Activated CD8-positive, alpha-beta T cell treated with anti-CD3 and anti-CD28 coated beads for 36 hours (primary cell): ENCODE data around the gene COG2. TPM values are rescaled to one million over a fixed set of nuclear protein-coding genes. Genes with fewer than 3 reads are reported as not detected.

ENCODE experiments used
- ATAC-seq: fragments of 200-7000 bp; cut with Tn5 transposase; one replicate; pipeline ENCODE4 v1.10.0; 2021; ENCODE audit warnings: mild to moderate bottlenecking, moderate library complexity
- CTCF ChIA-PET: fragments of 350-600 bp; sonication (Branson Sonifier 250); formaldehyde crosslinking; loops from one replicate; lab custom pipeline; 2021; ENCODE audit warnings: antibody characterized with exemption; lab: Charles Lee
- POLR2A ChIA-PET: fragments of 350-600 bp; sonication (Branson Sonifier 250); formaldehyde crosslinking; loops from one replicate; lab custom pipeline; 2021; ENCODE audit warnings: antibody characterized with exemption; lab: Charles Lee
- DNase-seq: peaks from one replicate; pipeline ENCODE4 v3.0.0-alpha.2; 2020
- H3K27ac Mint-ChIP-seq: one replicate; pipeline ENCODE4 v1.8.0; 2021; ENCODE audit warnings: mild to moderate bottlenecking, mixed read lengths
- H3K27me3 Mint-ChIP-seq: one replicate; pipeline ENCODE4 v1.8.0; 2021; ENCODE audit warnings: mixed read lengths
- H3K36me3 Mint-ChIP-seq: one replicate; pipeline ENCODE4 v1.8.0; 2021; ENCODE audit warnings: low read depth, mixed read lengths
- H3K4me1 Mint-ChIP-seq: one replicate; pipeline ENCODE4 v1.8.0; 2021; ENCODE audit warnings: low read depth, mixed read lengths
- H3K4me3 Mint-ChIP-seq: one replicate; pipeline ENCODE4 v1.8.0; 2021; ENCODE audit warnings: mild to moderate bottlenecking, moderate library complexity, mixed read lengths
- H3K9me3 Mint-ChIP-seq: one replicate; pipeline ENCODE4 v1.8.0; 2021; ENCODE audit warnings: mixed read lengths
- intact Hi-C: fragments of 100-400 bp; cut with micrococcal nuclease; formaldehyde crosslinking; loops from one replicate; pipeline ENCODE4 v1.10.0; 2022
- total RNA-seq, 2 experiments: library from RNA; stranded (reverse); gene quantifications; one replicate each; pipeline ENCODE4 v1.2.3, GENCODE V29; 2021
- TF ChIP-seq, protein P1 (sequence below): fragments of 200-600 bp; IDR thresholded peaks from one replicate; pipeline ENCODE4 v1.8.0; 2022; ENCODE audit warnings: antibody characterized with exemption, mild to moderate bottlenecking

COG2 gene
- total RNA-seq, 2 experiments from 2014 or later, result 26.1 to 27.6 TPM

- TF ChIP-seq, protein P1, sequence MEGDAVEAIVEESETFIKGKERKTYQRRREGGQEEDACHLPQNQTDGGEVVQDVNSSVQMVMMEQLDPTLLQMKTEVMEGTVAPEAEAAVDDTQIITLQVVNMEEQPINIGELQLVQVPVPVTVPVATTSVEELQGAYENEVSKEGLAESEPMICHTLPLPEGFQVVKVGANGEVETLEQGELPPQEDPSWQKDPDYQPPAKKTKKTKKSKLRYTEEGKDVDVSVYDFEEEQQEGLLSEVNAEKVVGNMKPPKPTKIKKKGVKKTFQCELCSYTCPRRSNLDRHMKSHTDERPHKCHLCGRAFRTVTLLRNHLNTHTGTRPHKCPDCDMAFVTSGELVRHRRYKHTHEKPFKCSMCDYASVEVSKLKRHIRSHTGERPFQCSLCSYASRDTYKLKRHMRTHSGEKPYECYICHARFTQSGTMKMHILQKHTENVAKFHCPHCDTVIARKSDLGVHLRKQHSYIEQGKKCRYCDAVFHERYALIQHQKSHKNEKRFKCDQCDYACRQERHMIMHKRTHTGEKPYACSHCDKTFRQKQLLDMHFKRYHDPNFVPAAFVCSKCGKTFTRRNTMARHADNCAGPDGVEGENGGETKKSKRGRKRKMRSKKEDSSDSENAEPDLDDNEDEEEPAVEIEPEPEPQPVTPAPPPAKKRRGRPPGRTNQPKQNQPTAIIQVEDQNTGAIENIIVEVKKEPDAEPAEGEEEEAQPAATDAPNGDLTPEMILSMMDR, result no peak
- H3K4me3 Mint-ChIP-seq, result no peak overlapping the region
- H3K4me1 Mint-ChIP-seq, result peaks cover 3% of the 10 kb centered on the region
- ATAC-seq, result no peak
- no peak overlapping the region for H3K27ac Mint-ChIP-seq
- intact Hi-C loops, result no loop called here
- H3K9me3 Mint-ChIP-seq, result no peaks in the 10 kb centered on the region
- ChIA-PET CTCF (no interaction called here), POLR2A (no interaction called here)
- peaks cover 8% of the 10 kb centered on the region for H3K27me3 Mint-ChIP-seq
- no peaks in the 10 kb centered on the region for H3K36me3 Mint-ChIP-seq
- no peak for DNase-seq
These were observed 68.2 kb downstream of the COG2 start for GRCh38 chr1:230710543-230710904.

- Mint-ChIP-seq H3K4me1 (peaks cover 3% of the 10 kb centered on the region), H3K9me3 (no peaks in the 10 kb centered on the region), H3K36me3 (no peaks in the 10 kb centered on the region), H3K27me3 (peaks cover 8% of the 10 kb centered on the region), H3K27ac (no peak overlapping the region), H3K4me3 (no peak overlapping the region)
- ChIA-PET CTCF (no interaction called here), POLR2A (no interaction called here)
- ATAC-seq (no peak), DNase-seq (no peak)
- intact Hi-C loops, result no loop called here
- TF ChIP-seq, protein P1, result no peak
These were observed 69.0 kb downstream of the COG2 start for GRCh38 chr1:230711245-230711644.

GRCh38 chr1:230712470-230712942 lies 70.2 kb downstream of the COG2 start:
- Mint-ChIP-seq H3K9me3 (peaks cover 5% of the 10 kb centered on the region), H3K27ac (no peak overlapping the region), H3K27me3 (peaks cover 11% of the 10 kb centered on the region), H3K4me1 (peaks cover 3% of the 10 kb centered on the region), H3K4me3 (no peak overlapping the region), H3K36me3 (no peaks in the 10 kb centered on the region)
- CTCF ChIA-PET, result no interaction called here
- ATAC-seq (no peak), DNase-seq (no peak)
- POLR2A ChIA-PET, result no interaction called here
- TF ChIP-seq, protein P1, result no peak
- intact Hi-C loops, result no loop called here

GRCh38 chr1:230713138-230713537 lies 70.9 kb downstream of the COG2 start:
- DNase-seq, result no peak
- CTCF ChIA-PET, result no interaction called here
- intact Hi-C loops, result no loop called here
- Mint-ChIP-seq H3K4me3 (no peak overlapping the region), H3K36me3 (no peaks in the 10 kb centered on the region), H3K4me1 (no peaks in the 10 kb centered on the region), H3K27ac (no peak overlapping the region), H3K27me3 (peaks cover 8% of the 10 kb centered on the region), H3K9me3 (peaks cover 5% of the 10 kb centered on the region)
- ATAC-seq, result no peak
- POLR2A ChIA-PET, result no interaction called here
- TF ChIP-seq, protein P1, result no peak

DNA sequence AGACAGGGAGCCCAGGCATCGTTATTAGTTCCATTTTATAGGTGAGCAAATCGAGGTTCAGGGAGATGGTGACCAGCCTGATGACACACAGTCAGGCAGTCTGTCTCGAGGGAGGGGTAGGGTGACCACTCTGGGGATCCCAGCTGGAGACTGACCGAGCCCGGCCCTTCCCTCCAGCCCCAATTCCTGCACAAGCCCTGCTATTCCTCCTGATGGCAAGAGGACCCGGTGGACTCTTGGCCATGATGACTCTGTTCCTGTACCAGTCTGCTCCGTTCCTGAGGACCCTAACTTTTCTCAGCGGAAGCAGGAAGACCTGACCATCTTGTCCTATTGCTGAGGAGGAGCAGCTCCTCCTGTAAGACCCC lies 71.2 kb downstream of the COG2 start:
- H3K4me3 Mint-ChIP-seq, result no peak overlapping the region
- no peaks in the 10 kb centered on the region for H3K4me1 Mint-ChIP-seq
- H3K27me3 Mint-ChIP-seq, result peaks cover 8% of the 10 kb centered on the region
- TF ChIP-seq, protein P1, result no peak
- intact Hi-C loops, result no loop called here
- no peaks in the 10 kb centered on the region for H3K36me3 Mint-ChIP-seq
- ATAC-seq (no peak), DNase-seq (no peak)
- no peak overlapping the region for H3K27ac Mint-ChIP-seq
- CTCF ChIA-PET, result no interaction called here
- POLR2A ChIA-PET, result no interaction called here
- H3K9me3 Mint-ChIP-seq, result peaks cover 5% of the 10 kb centered on the region
